Fibroblast of skin of left biceps (primary cell): ENCODE data around the gene EXOC3L2.

ENCODE experiments used
- DNase-seq, 2 experiments: peaks; one replicate each; pipeline ENCODE4 v3.0.0-alpha.2; 2013; ENCODE audit warnings: low read depth in 2 of 2

The EXOC3L2 gene

GRCh38 chr19:45218911-45219743, 26.1 kb downstream of the EXOC3L2 start:
- DNase-seq, result no peak

- DNase-seq, result no peak
These were observed 26.8 kb downstream of the EXOC3L2 start for GRCh38 chr19:45218426-45218825.

- DNase-seq, result no peak
These were observed 27.3 kb downstream of the EXOC3L2 start for GRCh38 chr19:45217957-45218334.

DNA sequence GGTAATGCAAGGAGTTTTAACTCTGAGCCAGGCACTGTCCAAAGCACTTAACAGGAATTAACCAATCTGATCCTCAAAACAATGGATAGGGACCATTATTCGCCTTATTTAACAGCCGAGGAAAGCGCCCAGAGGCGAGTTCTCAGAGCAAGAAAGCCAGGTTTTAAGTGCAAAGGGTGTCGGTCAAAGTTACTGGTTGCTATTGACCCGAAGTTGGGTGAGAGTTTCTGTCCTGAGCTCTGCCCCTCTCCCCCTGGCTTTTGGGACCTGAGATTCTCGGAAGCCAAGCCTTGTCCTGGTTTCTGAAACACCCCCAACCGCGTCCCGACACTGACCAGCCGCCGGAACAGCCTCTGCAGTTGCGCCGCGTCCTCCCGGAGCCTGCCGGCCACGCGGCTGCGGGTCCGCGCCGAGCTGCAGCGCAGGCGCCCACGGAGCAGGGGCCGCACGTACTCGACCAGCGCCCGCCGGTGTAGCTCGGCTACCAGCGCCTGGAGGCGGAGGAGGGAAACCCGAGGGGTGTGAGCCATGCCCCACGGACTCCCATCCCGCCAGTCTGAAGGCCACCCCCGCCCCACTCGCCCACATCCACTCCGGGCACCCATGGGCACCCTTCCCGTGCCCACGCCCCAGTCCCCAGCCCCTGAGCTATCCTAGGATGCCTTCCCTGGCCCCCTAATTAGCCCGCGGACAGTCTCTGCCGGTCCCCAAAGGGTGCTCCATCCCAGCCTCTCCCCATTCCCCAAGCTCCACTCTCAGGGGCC, 27.8 kb downstream of the EXOC3L2 start:
- no peak for DNase-seq

GRCh38 chr19:45216667-45217066, 28.5 kb downstream of the EXOC3L2 start:
- peak in 1 of 2 experiments; percentile 2 for DNase-seq

DNA sequence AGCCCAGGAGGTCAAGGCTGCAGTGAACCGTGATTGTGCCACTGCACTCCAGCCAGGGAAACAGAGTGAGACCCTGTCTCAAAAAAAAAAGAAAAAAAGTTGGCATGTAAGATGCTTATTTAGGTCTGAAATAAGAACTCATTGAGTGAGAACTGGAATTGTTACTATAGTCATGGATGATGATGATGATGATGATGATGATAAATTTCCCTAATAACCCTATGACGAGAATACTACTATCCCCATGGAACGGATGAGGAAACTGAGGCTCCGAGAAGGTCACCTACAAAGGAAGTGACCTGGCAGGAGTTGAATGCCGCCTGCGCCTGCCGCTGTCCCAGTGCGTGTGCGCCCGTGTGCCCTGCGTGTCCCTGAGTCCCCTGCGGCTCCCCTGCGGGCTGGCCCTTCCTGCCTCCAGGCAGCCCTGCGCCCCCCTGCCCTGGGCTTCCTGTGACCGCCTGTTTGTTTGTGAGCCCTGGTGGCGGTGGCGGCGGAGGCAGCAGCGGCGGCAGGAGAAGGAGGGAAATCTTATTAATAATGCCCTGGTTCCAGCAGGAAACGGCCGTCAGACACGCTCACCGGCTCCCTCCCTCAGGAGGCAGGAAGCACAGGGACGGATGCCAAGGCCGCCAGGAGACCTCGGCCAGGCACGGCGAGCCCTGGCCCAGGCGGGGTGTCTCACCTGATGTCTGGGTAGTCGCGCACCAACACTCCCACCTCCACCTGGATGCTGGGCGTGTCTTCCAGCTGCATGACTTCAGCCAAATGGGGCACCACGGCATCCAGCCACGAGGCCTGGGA, 29.6 kb downstream of the EXOC3L2 start:
- DNase-seq, result no peak

GRCh38 chr19:45213031-45213430, 32.2 kb downstream of the EXOC3L2 start:
- DNase-seq, result no peak

DNA sequence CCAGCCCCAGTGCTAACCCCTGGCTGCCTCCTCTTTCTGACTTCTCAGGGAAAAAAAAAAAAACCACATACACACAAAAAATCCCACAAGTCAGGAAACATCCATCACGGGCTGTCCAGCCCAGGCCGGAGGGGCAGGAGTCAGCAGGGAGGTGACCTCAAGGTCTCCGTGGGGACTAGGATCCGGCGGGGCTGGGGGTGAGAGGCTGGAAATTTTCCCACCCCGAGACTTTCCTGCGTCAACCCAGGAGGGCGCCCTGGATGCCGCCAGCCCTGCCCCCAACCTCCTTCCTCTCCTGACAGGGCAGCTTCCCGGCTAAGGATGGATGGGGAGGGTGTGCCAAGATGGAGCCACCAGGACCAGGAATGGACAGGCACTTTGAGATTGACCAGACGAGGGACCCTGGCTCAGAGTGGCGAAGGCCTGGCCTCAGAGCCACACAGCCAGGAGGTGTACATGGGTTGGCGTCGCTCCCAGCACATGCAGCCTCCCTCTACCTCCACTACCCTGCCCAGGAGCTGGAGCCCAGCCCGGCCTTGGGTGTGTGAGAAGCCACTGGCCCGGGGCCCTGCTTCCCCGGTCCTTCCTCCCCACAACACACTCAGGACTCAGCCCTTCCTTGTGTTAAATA, 33.3 kb downstream of the EXOC3L2 start:
- DNase-seq, result no peak

DNA sequence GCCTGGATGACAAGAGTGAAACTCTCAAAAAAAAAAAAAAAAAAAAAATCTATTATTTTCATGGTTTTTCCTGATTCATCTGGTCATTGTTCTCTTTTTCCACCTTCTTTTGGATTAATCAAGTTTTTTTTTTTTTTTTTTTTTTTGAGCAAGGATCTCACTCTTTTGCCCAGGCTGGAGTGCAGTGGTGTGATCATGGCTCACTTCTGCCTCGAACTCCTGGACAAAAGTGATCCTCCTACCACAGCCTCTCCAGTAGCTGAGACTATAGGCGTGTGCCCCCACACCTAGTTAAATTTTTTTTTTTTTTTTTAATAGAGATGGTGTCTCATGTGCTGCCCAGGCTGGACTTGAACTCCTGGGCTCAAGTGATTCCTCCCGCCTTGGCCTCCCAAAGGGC, 38.9 kb downstream of the EXOC3L2 start:
- no peak for DNase-seq

- no peak for DNase-seq
These were observed 39.4 kb downstream of the EXOC3L2 start for GRCh38 chr19:45205810-45206209.

GRCh38 chr19:45202637-45203036, 42.6 kb downstream of the EXOC3L2 start:
- DNase-seq, result no peak

DNA sequence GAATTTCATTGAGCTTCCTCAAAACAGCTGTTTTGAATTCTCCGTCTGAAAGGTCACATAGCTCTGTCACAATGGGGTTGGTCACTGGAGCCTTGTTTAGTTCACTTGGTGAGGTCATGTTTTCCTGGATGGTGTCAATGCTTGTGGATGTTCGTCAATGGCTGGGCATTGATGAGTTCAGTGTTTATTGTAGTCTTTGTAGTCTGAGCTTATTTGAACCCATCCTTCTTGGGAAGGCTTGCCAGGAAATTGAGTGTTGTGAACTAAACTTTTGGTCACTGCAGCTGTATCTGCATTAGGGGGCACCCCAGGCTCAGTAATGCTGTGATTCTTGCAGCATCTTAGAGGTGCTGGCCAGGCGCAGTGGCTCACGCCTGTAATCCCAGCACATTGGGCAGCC, 44.6 kb downstream of the EXOC3L2 start:
- no peak for DNase-seq

DNA sequence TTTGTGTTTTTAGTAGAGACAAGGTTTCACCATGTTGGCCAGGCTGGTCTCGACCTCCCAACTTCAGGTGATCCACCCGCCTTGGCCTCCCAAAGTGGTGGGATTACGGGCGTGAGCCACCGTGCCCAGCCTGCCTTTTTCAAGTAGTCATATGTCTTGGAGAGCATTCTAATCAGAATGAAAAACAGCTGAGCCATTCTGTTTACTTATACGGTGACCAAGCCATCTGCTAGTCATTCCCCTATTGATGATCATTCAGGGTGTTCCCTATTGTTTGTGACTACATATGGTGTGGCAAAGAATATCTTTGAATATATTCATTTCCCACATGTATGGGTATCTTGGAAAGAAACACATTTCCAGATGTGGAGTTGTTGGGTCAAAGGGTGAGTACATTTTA, 49.4 kb downstream of the EXOC3L2 start:
- no peak for DNase-seq

DNA sequence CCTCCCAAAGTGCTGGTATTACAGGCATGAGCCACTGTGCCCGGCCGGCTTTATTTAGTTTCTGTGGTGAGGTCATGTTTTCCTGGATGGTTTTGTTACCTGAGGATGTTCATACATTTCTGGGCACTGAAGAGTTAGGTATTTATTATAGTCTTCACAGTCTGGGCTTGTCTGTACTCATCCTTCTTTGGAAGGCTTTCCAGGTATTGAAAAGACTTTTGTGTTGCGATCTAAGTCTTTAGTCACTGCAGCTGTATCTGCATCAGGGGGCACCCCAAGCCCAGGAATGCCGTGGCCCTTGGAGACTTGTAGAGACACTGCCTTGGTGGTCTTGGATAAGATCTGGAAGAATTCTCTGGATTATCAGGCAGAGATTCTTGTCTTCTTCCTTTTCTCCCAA, 53.8 kb downstream of the EXOC3L2 start:
- DNase-seq, result no peak

GRCh38 chr19:45189971-45190370, 55.2 kb downstream of the EXOC3L2 start:
- DNase-seq, result no peak

- DNase-seq, result no peak
These were observed 57.6 kb downstream of the EXOC3L2 start for GRCh38 chr19:45187421-45188100.

GRCh38 chr19:45186509-45187334, 58.5 kb downstream of the EXOC3L2 start:
- DNase-seq, result no peak

- no peak for DNase-seq
These were observed 61.1 kb downstream of the EXOC3L2 start for GRCh38 chr19:45184115-45184514.

GRCh38 chr19:45182758-45183157, 62.4 kb downstream of the EXOC3L2 start:
- no peak for DNase-seq

DNA sequence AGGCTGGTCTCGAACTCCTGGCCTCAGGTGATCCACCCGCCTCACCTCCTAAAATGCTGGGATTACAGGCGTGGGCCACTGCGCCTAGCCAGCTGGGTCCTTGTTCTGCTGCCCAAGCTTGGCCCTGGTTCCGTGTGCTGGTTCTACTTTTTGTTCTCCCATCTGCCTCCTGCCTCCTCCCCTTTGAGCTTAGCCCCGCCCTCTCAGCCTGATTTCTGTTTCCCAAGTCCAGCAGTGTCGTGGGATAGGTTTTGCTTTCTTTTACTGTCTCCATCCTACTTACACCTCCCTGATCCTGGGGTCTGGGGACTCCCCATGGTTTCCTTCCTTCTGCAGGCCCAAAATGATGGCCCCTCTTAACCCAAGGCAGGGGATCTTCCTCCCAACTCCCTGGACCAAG, 64.3 kb downstream of the EXOC3L2 start:
- DNase-seq, result no peak
